GM12878 (cell line): ENCODE measurements around the gene CCDC197. TPM values are rescaled to one million over a fixed set of nuclear protein-coding genes. Genes with fewer than 3 reads are reported as not detected.
A peak's percentile ranks its signal among the peaks of the same experiment; 100 is the strongest.

ENCODE experiments used
- ATAC-seq: fragments of 200-7000 bp; cut with Tn5 transposase; 3 replicates; pipeline ENCODE4 v1.9.1; 2020; ENCODE audit warnings: mild to moderate bottlenecking, moderate library complexity
- BruUV-seq: library from RNA; stranded (reverse); fragments of 400-500 nt; replicated peaks from 2 replicates; lab custom pipeline; 2021; lab: Mats Ljungman, UMichigan
- CTCF ChIA-PET: fragments of 300-600 bp; sonication (Branson Sonifier 250); formaldehyde crosslinking; extraction: SDS; loops from one replicate; lab custom pipeline; 2021; ENCODE audit warnings: inconsistent platforms; lab: Yijun Ruan, JAX
- POLR2A ChIA-PET: fragments of 350-600 bp; formaldehyde crosslinking; extraction: SDS; loops from one replicate; lab custom pipeline; 2021; ENCODE audit warnings: inconsistent platforms; lab: Charles Lee
- RAD21 ChIA-PET: fragments of 300-600 bp; sonication (Branson Sonifier 250); formaldehyde crosslinking; loops from one replicate; lab custom pipeline; 2023; ENCODE audit warnings: antibody characterized with exemption; ENCODE audit not compliant: unreplicated experiment; lab: Charles Lee
- SMC1A ChIA-PET: fragments of 300-600 bp; sonication (Branson Sonifier 250); formaldehyde crosslinking; loops from one replicate; lab custom pipeline; 2023; ENCODE audit not compliant: unreplicated experiment, uncharacterized antibody; lab: Charles Lee
- DNase-seq: peaks from one replicate; pipeline ENCODE4 v3.0.0-alpha.2; 2011; ENCODE audit warnings: low read depth, low spot score
- FAIRE-seq: peaks from 3 replicates; lab custom pipeline; 2011; peaks lifted over from hg19 to GRCh38; lab: Jason Lieb, UNC
- H2AFZ ChIP-seq: 2 replicates; pipeline ENCODE4 v1.6.0; 2011; ENCODE audit warnings: low read depth, low read length, control low read depth; ENCODE audit not compliant: control insufficient read depth
- H3K27ac ChIP-seq: 2 replicates; pipeline ENCODE4 v1.5.1; 2011; ENCODE audit warnings: control low read depth; ENCODE audit not compliant: control insufficient read depth, insufficient read depth
- H3K27me3 ChIP-seq, 2 experiments: replicated peaks in 1 of 2; 2 replicates each; pipeline versions ENCODE4 v1.6.0 to v1.6.1; 2011; ENCODE audit warnings: low read length in 1 of 2; ENCODE audit not compliant: control insufficient read depth in 2 of 2, insufficient read depth in 2 of 2
- H3K36me3 ChIP-seq, 2 experiments: 2 replicates each; pipeline ENCODE4 v1.5.1; 2011; ENCODE audit warnings: low read length in 1 of 2; ENCODE audit not compliant: control insufficient read depth in 2 of 2, insufficient read depth in 2 of 2
- H3K4me1 ChIP-seq: 2 replicates; pipeline ENCODE4 v1.6.1; 2011; ENCODE audit warnings: mild to moderate bottlenecking, low read length, moderate library complexity, mixed read lengths; ENCODE audit not compliant: control insufficient read depth, insufficient read depth
- H3K4me2 ChIP-seq: 2 replicates; pipeline ENCODE4 v1.6.0; 2011; ENCODE audit warnings: control low read depth; ENCODE audit not compliant: control insufficient read depth, insufficient read depth
- H3K4me3 ChIP-seq: fragments of 200-600 bp; sonication (generic); 2 replicates; pipeline ENCODE4 v1.5.1; 2016
- H3K79me2 ChIP-seq: 2 replicates; pipeline ENCODE4 v1.6.0; 2011; ENCODE audit warnings: low read length; ENCODE audit not compliant: control insufficient read depth, insufficient read depth
- H3K9ac ChIP-seq: 2 replicates; pipeline ENCODE4 v1.8.0; 2011; ENCODE audit warnings: low read length, control low read depth, mixed read lengths; ENCODE audit not compliant: control insufficient read depth, insufficient read depth
- H3K9me3 ChIP-seq: replicated peaks from 3 replicates; pipeline ENCODE4 v1.5.1; 2011; ENCODE audit warnings: mild to moderate bottlenecking, low read length; ENCODE audit not compliant: control insufficient read depth, insufficient read depth
- H4K20me1 ChIP-seq: 2 replicates; pipeline ENCODE4 v1.6.0; 2011; ENCODE audit not compliant: control insufficient read depth, insufficient read depth
- BHLHE40 ChIP-seq, 2 experiments: fragments of 450-650 bp in 1 of 2; IDR thresholded peaks; 2 replicates each; pipeline ENCODE4 v1.6.1; 2011 to 2017; ENCODE audit warnings: low read depth in 2 of 2, borderline replicate concordance in 1 of 2, improper control_type of control experiment in 1 of 2, low read length in 1 of 2, mild to moderate bottlenecking in 1 of 2
- GATAD2B ChIP-seq: fragments of 450-650 bp; conservative IDR thresholded peaks from 2 replicates; pipeline ENCODE4 v1.6.1; 2017; ENCODE audit warnings: low read depth, mild to moderate bottlenecking, moderate library complexity
- MEF2B ChIP-seq: fragments of 450-650 bp; IDR thresholded peaks from 2 replicates; pipeline ENCODE4 v1.6.1; 2018; ENCODE audit warnings: mild to moderate bottlenecking, moderate library complexity; ENCODE audit not compliant: partially characterized antibody, poor library complexity, severe bottlenecking
- NFIC ChIP-seq: IDR thresholded peaks from 2 replicates; pipeline ENCODE4 v1.6.1; 2012; ENCODE audit warnings: low read depth, mild to moderate bottlenecking, inconsistent platforms, low read length, moderate library complexity
- NR2C2 ChIP-seq: IDR thresholded peaks from 2 replicates; pipeline ENCODE4 v1.6.1; 2011; ENCODE audit warnings: borderline replicate concordance, low read depth; ENCODE audit not compliant: control insufficient read depth, insufficient read length
- POLR2A ChIP-seq: IDR thresholded peaks from 2 replicates; pipeline ENCODE4 v1.6.1; 2011; ENCODE audit warnings: low read depth, mild to moderate bottlenecking, low read length
- SP1 ChIP-seq: IDR thresholded peaks from one replicate; pipeline ENCODE4 v1.6.1; 2011; ENCODE audit warnings: low read depth, low read length
- SREBF1 ChIP-seq: IDR thresholded peaks from 2 replicates; pipeline ENCODE4 v1.6.1; 2012; ENCODE audit warnings: mild to moderate bottlenecking, low read length
- TCF12 ChIP-seq: IDR thresholded peaks from 2 replicates; pipeline ENCODE4 v1.6.1; 2011; ENCODE audit warnings: low read depth, mild to moderate bottlenecking, low read length
- ZNF217 ChIP-seq: fragments of 450-650 bp; IDR thresholded peaks from 2 replicates; pipeline ENCODE4 v1.6.1; 2017; ENCODE audit warnings: antibody characterized with exemption, mild to moderate bottlenecking
- ZSCAN29 ChIP-seq: fragments of 450-650 bp; IDR thresholded peaks from 2 replicates; pipeline ENCODE4 v1.6.1; 2017; ENCODE audit warnings: mild to moderate bottlenecking, moderate library complexity
- WGBS: methylation state at CpG from one replicate; pipeline ENCODE4 v1.1.6; 2016; ENCODE audit warnings: low lambda C conversion rate; ENCODE audit not compliant: insufficient replicate concordance, insufficient coverage; ENCODE audit errors: missing lambda C conversion rate; 5-methylcytosine and 5-hydroxymethylcytosine counted together
- in situ Hi-C: fragments of 300-500 bp; cut with MboI; formaldehyde crosslinking; loops from 9 replicates; pipeline ENCODE4 v1.14.3; 2018; ENCODE audit warnings: mixed read lengths
- intact Hi-C: fragments of 100-400 bp; cut with micrococcal nuclease; formaldehyde crosslinking; loops from one replicate; pipeline ENCODE4 v1.14.2; 2022; ENCODE audit not compliant: unreplicated experiment
- polyA plus RNA-seq, 11 experiments: library from polyadenylated mRNA; depleted of rRNA in 4 of 11; unstranded in 6 of 11; stranded (reverse) in 5 of 11; fragments of >200 nt; fragmentation: Nextera tagmentation in 4 of 11; fragmentation: Illumina TruSeq in 1 of 11; extraction: Ambion mirVana in 4 of 11; extraction: Trizol in 1 of 11; gene quantifications; 1 replicate in 1 of 11; 2 replicates in 10 of 11; pipeline versions ENCODE4 v1.2.1 to v1.2.3, GENCODE V29; 2011 to 2016; ENCODE audit warnings: inconsistent platforms in 2 of 11, missing spikeins in 2 of 11, low read depth in 1 of 11
- total RNA-seq, 4 experiments: library from RNA; depleted of rRNA in 3 of 4; stranded (reverse); fragments of >200 nt in 3 of 4; fragmentation: Illumina TruSeq in 1 of 4; extraction: Trizol in 1 of 4; gene quantifications; 2 replicates each; pipeline versions ENCODE4 v1.2.1 to v1.2.3, GENCODE V29; 2013 to 2021
- TF ChIP-seq, protein P1 (sequence below): IDR thresholded peaks from 2 replicates; pipeline ENCODE4 v1.6.1; 2011; ENCODE audit warnings: mild to moderate bottlenecking, low read depth, low read length, moderate library complexity; ENCODE audit not compliant: insufficient replicate concordance
- TF ChIP-seq, protein P2 (sequence below): fragments of 450-650 bp; formaldehyde crosslinking; IDR thresholded peaks from 2 replicates; pipeline ENCODE4 v1.5.0; 2022; ENCODE audit warnings: mild to moderate bottlenecking, missing genetic modification characterization

The CCDC197 gene
- total and polyA plus RNA-seq, 10 of the 15 experiments (the other 5 are each of a cell fraction or from before 2014, with no cell fraction given): 0.12 TPM; not detected in 9

GRCh38 chr14:94044476-94045091 is 47.5 kb downstream of the CCDC197 start:
- no peak overlapping the region for H3K4me2 ChIP-seq
- no peak for FAIRE-seq
- H3K4me1 ChIP-seq: no peaks in the 10 kb centered on the region
- no peak for ATAC-seq
- no peak overlapping the region for H3K4me3 ChIP-seq
- no peaks in the 10 kb centered on the region for H3K79me2 ChIP-seq
- ChIA-PET CTCF (interaction anchor here (1.0 to 1.7 kb wide), 2 partner anchors 9 to 87 kb away, joined by 3 read pairs; no protein-coding TSS in a partner anchor), RAD21 (interaction anchor here (2.6 kb wide), 1 partner anchor 92 kb away, joined by 6 read pairs; no protein-coding TSS in a partner anchor), SMC1A (interaction anchor here (0.7 kb wide), 1 partner anchor 190 kb away, joined by 3 read pairs; no protein-coding TSS in a partner anchor), POLR2A (no interaction called here)
- intact Hi-C loops (no loop called here), in situ Hi-C loops (no loop called here)
- no peaks in the 10 kb centered on the region for H3K9me3 ChIP-seq
- no peak for DNase-seq
- H3K27me3 ChIP-seq: no peaks in the 10 kb centered on the region
- no peaks in the 10 kb centered on the region for H4K20me1 ChIP-seq
- TF ChIP-seq POLR2A (0 out of 2 replicates have a peak, but pooled peaks have one; percentile 38), TCF12 (no peak)
- no peak overlapping the region for H3K9ac ChIP-seq
- peaks cover 10 to 15% of the 10 kb centered on the region in 2 experiments; a peak in 3 of 4 replicates for H3K36me3 ChIP-seq
- no peak overlapping the region for H2AFZ ChIP-seq
- no peak overlapping the region for H3K27ac ChIP-seq
- 96% methylated on average over 20 of the region's 20 CpGs for WGBS
- BruUV-seq: no TSS peak

GRCh38 chr14:94045101-94045500 is 48.0 kb downstream of the CCDC197 start:
- BruUV-seq: no TSS peak
- DNase-seq (no peak), FAIRE-seq (no peak), ATAC-seq (no peak)
- no peaks in the 10 kb centered on the region for H3K27me3 ChIP-seq
- WGBS: 92% methylated on average over 8 of the region's 8 CpGs
- POLR2A ChIA-PET: no interaction called here
- H3K9me3 ChIP-seq: no peaks in the 10 kb centered on the region
- H3K36me3 ChIP-seq: peaks cover 15 to 17% of the 10 kb centered on the region in 2 experiments; a peak in 3 of 4 replicates
- SMC1A ChIA-PET: no interaction called here
- CTCF ChIA-PET: interaction anchor here (1.0 to 1.7 kb wide), 2 partner anchors 10 to 87 kb away, joined by 3 read pairs; no protein-coding TSS in a partner anchor
- no peaks in the 10 kb centered on the region for H4K20me1 ChIP-seq
- H3K9ac ChIP-seq: no peak overlapping the region
- H3K4me3 ChIP-seq: no peak overlapping the region
- no peak overlapping the region for H3K4me2 ChIP-seq
- intact Hi-C loops (no loop called here), in situ Hi-C loops (no loop called here)
- H3K27ac ChIP-seq: no peak overlapping the region
- no peaks in the 10 kb centered on the region for H3K4me1 ChIP-seq
- no peaks in the 10 kb centered on the region for H3K79me2 ChIP-seq
- H2AFZ ChIP-seq: no peak overlapping the region
- RAD21 ChIA-PET: interaction anchor here (2.6 kb wide), 1 partner anchor 92 kb away, joined by 6 read pairs; no protein-coding TSS in a partner anchor
- TF ChIP-seq, protein P1, sequence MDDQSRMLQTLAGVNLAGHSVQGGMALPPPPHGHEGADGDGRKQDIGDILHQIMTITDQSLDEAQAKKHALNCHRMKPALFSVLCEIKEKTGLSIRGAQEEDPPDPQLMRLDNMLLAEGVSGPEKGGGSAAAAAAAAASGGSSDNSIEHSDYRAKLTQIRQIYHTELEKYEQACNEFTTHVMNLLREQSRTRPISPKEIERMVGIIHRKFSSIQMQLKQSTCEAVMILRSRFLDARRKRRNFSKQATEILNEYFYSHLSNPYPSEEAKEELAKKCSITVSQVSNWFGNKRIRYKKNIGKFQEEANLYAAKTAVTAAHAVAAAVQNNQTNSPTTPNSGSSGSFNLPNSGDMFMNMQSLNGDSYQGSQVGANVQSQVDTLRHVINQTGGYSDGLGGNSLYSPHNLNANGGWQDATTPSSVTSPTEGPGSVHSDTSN: no peak
- TF ChIP-seq ZNF217: no peak
- no peak for TF ChIP-seq BHLHE40 (IDR thresholded peaks at IDR 0.05; ENCODE audit: borderline replicate concordance in 1 of 2, low read depth in 2 of 2, low read length in 1 of 2)
- no peak for TF ChIP-seq SREBF1
- TF ChIP-seq, protein P2, sequence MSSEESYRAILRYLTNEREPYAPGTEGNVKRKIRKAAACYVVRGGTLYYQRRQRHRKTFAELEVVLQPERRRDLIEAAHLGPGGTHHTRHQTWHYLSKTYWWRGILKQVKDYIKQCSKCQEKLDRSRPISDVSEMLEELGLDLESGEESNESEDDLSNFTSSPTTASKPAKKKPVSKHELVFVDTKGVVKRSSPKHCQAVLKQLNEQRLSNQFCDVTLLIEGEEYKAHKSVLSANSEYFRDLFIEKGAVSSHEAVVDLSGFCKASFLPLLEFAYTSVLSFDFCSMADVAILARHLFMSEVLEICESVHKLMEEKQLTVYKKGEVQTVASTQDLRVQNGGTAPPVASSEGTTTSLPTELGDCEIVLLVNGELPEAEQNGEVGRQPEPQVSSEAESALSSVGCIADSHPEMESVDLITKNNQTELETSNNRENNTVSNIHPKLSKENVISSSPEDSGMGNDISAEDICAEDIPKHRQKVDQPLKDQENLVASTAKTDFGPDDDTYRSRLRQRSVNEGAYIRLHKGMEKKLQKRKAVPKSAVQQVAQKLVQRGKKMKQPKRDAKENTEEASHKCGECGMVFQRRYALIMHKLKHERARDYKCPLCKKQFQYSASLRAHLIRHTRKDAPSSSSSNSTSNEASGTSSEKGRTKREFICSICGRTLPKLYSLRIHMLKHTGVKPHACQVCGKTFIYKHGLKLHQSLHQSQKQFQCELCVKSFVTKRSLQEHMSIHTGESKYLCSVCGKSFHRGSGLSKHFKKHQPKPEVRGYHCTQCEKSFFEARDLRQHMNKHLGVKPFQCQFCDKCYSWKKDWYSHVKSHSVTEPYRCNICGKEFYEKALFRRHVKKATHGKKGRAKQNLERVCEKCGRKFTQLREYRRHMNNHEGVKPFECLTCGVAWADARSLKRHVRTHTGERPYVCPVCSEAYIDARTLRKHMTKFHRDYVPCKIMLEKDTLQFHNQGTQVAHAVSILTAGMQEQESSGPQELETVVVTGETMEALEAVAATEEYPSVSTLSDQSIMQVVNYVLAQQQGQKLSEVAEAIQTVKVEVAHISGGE (CRISPR knock-in tag): no peak
- TF ChIP-seq MEF2B: no peak
- no peak for TF ChIP-seq SP1
- no peak for TF ChIP-seq GATAD2B
- no peak for TF ChIP-seq NFIC
- no peak for TF ChIP-seq NR2C2
- TF ChIP-seq ZSCAN29: no peak
